Measurements from ENCODE around the gene EPHA10. TPM values are rescaled to one million over a fixed set of nuclear protein-coding genes. Genes with fewer than 3 reads are reported as not detected.

The EPHA10 gene
- total and polyA plus RNA-seq, 2 donors = 0.14 to 0.32 TPM

GRCh38 chr1:37719572-37720195, 45.2 kb downstream of the EPHA10 start:
- Histone ChIP-seq H3K4me3 (ENCODE audit: low read length in 2 of 2) (no peak overlapping the region), H3K4me1 (ENCODE audit: control insufficient read depth in 2 of 2, insufficient read depth in 2 of 2, low read length in 2 of 2) (no peaks in the 10 kb centered on the region), H3K27me3 (ENCODE audit: control insufficient read depth in 2 of 2, insufficient read depth in 1 of 2, low read length in 1 of 2) (peaks cover 0 to 2% of the 10 kb centered on the region in 2 donors), H3K36me3 (ENCODE audit: control insufficient read depth in 2 of 2, insufficient read depth in 2 of 2, low read length in 1 of 2) (no peaks in the 10 kb centered on the region), H3K27ac (ENCODE audit: low read depth in 1 of 2, low read length in 1 of 2) (no peak overlapping the region), H3K9me3 (ENCODE audit: control insufficient read depth in 2 of 2, insufficient read depth in 1 of 2, low read length in 1 of 2) (no peaks in the 10 kb centered on the region)
- DNase-seq (ENCODE audit: low read depth in 6 of 9, low spot score in 9 of 9) = no peak
- 96% methylated on average over 13 of the region's 13 CpGs for WGBS

- no peak for DNase-seq (ENCODE audit: low read depth in 6 of 9, low spot score in 9 of 9)
- Histone ChIP-seq H3K9me3 (ENCODE audit: control insufficient read depth in 2 of 2, insufficient read depth in 1 of 2, low read length in 1 of 2) (no peaks in the 10 kb centered on the region), H3K27ac (ENCODE audit: low read depth in 1 of 2, low read length in 1 of 2) (no peak overlapping the region), H3K36me3 (ENCODE audit: control insufficient read depth in 2 of 2, insufficient read depth in 2 of 2, low read length in 1 of 2) (no peaks in the 10 kb centered on the region), H3K4me3 (ENCODE audit: low read length in 2 of 2) (no peak overlapping the region), H3K27me3 (ENCODE audit: control insufficient read depth in 2 of 2, insufficient read depth in 1 of 2, low read length in 1 of 2) (peaks cover 0 to 2% of the 10 kb centered on the region in 2 donors), H3K4me1 (ENCODE audit: control insufficient read depth in 2 of 2, insufficient read depth in 2 of 2, low read length in 2 of 2) (no peaks in the 10 kb centered on the region)
- WGBS = 95% methylated on average over 15 of the region's 15 CpGs
Measured at GRCh38 chr1:37718901-37719571, 45.9 kb downstream of the EPHA10 start.

- no peak for DNase-seq (ENCODE audit: low read depth in 6 of 9, low spot score in 9 of 9)
Measured at GRCh38 chr1:37718181-37718900, 46.6 kb downstream of the EPHA10 start.

GRCh38 chr1:37717631-37718030, 47.3 kb downstream of the EPHA10 start:
- Histone ChIP-seq H3K36me3 (ENCODE audit: control insufficient read depth in 2 of 2, insufficient read depth in 2 of 2, low read length in 1 of 2) (no peaks in the 10 kb centered on the region), H3K27me3 (ENCODE audit: control insufficient read depth in 2 of 2, insufficient read depth in 1 of 2, low read length in 1 of 2) (peaks cover 0 to 2% of the 10 kb centered on the region in 2 donors), H3K9me3 (ENCODE audit: control insufficient read depth in 2 of 2, insufficient read depth in 1 of 2, low read length in 1 of 2) (no peaks in the 10 kb centered on the region), H3K4me3 (ENCODE audit: low read length in 2 of 2) (no peak overlapping the region), H3K4me1 (ENCODE audit: control insufficient read depth in 2 of 2, insufficient read depth in 2 of 2, low read length in 2 of 2) (no peaks in the 10 kb centered on the region), H3K27ac (ENCODE audit: low read depth in 1 of 2, low read length in 1 of 2) (no peak overlapping the region)
- 88% methylated on average over 6 of the region's 6 CpGs for WGBS
- no peak for DNase-seq (ENCODE audit: low read depth in 6 of 9, low spot score in 9 of 9)

More at GRCh38 chr1:37718181-37718900, 46.6 kb downstream of the EPHA10 start:
- Histone ChIP-seq H3K4me1 (ENCODE audit: control insufficient read depth in 2 of 2, insufficient read depth in 2 of 2, low read length in 2 of 2) (no peaks in the 10 kb centered on the region), H3K36me3 (ENCODE audit: control insufficient read depth in 2 of 2, insufficient read depth in 2 of 2, low read length in 1 of 2) (no peaks in the 10 kb centered on the region), H3K27me3 (ENCODE audit: control insufficient read depth in 2 of 2, insufficient read depth in 1 of 2, low read length in 1 of 2) (peaks cover 0 to 2% of the 10 kb centered on the region in 2 donors), H3K9me3 (ENCODE audit: control insufficient read depth in 2 of 2, insufficient read depth in 1 of 2, low read length in 1 of 2) (no peaks in the 10 kb centered on the region), H3K4me3 (ENCODE audit: low read length in 2 of 2) (no peak overlapping the region), H3K27ac (ENCODE audit: low read depth in 1 of 2, low read length in 1 of 2) (no peak overlapping the region)
- WGBS = 95% methylated on average over 26 of the region's 26 CpGs

GRCh38 chr1:37716321-37716720, 48.6 kb downstream of the EPHA10 start:
- H3K4me3 ChIP-seq (ENCODE audit: low read length in 2 of 2) = no peak overlapping the region
- no peak overlapping the region for H3K27ac ChIP-seq (ENCODE audit: low read depth in 1 of 2, low read length in 1 of 2)
- H3K36me3 ChIP-seq (ENCODE audit: control insufficient read depth in 2 of 2, insufficient read depth in 2 of 2, low read length in 1 of 2) = no peaks in the 10 kb centered on the region
- WGBS = 94% methylated on average over 4 of the region's 4 CpGs
- H3K4me1 ChIP-seq (ENCODE audit: control insufficient read depth in 2 of 2, insufficient read depth in 2 of 2, low read length in 2 of 2) = no peaks in the 10 kb centered on the region
- H3K9me3 ChIP-seq (ENCODE audit: control insufficient read depth in 2 of 2, insufficient read depth in 1 of 2, low read length in 1 of 2) = no peaks in the 10 kb centered on the region
- no peaks in the 10 kb centered on the region for H3K27me3 ChIP-seq (ENCODE audit: control insufficient read depth in 2 of 2, insufficient read depth in 1 of 2, low read length in 1 of 2)
- DNase-seq (ENCODE audit: low read depth in 6 of 9, low spot score in 9 of 9) = no peak

- Histone ChIP-seq H3K36me3 (ENCODE audit: control insufficient read depth in 2 of 2, insufficient read depth in 2 of 2, low read length in 1 of 2) (peaks cover 9 to 10% of the 10 kb centered on the region in 2 donors), H3K4me3 (ENCODE audit: low read length in 2 of 2) (no peak overlapping the region), H3K4me1 (ENCODE audit: control insufficient read depth in 2 of 2, insufficient read depth in 2 of 2, low read length in 2 of 2) (no peaks in the 10 kb centered on the region), H3K27me3 (ENCODE audit: control insufficient read depth in 2 of 2, insufficient read depth in 1 of 2, low read length in 1 of 2) (no peaks in the 10 kb centered on the region), H3K27ac (ENCODE audit: low read depth in 1 of 2, low read length in 1 of 2) (no peak overlapping the region), H3K9me3 (ENCODE audit: control insufficient read depth in 2 of 2, insufficient read depth in 1 of 2, low read length in 1 of 2) (no peaks in the 10 kb centered on the region)
- WGBS = 93% methylated on average over 4 of the region's 4 CpGs
- no peak for DNase-seq (ENCODE audit: low read depth in 6 of 9, low spot score in 9 of 9)
Measured at GRCh38 chr1:37714689-37715088, 50.2 kb downstream of the EPHA10 start.

- DNase-seq (ENCODE audit: low read depth in 6 of 9, low spot score in 9 of 9) = no peak
- Histone ChIP-seq H3K9me3 (ENCODE audit: control insufficient read depth in 2 of 2, insufficient read depth in 1 of 2, low read length in 1 of 2) (no peaks in the 10 kb centered on the region), H3K27me3 (ENCODE audit: control insufficient read depth in 2 of 2, insufficient read depth in 1 of 2, low read length in 1 of 2) (no peaks in the 10 kb centered on the region), H3K4me1 (ENCODE audit: control insufficient read depth in 2 of 2, insufficient read depth in 2 of 2, low read length in 2 of 2) (no peaks in the 10 kb centered on the region), H3K27ac (ENCODE audit: low read depth in 1 of 2, low read length in 1 of 2) (no peak overlapping the region), H3K4me3 (ENCODE audit: low read length in 2 of 2) (no peak overlapping the region), H3K36me3 (ENCODE audit: control insufficient read depth in 2 of 2, insufficient read depth in 2 of 2, low read length in 1 of 2) (peaks cover 14% of the 10 kb centered on the region in 2 donors)
- WGBS = 93% methylated on average over 8 of the region's 8 CpGs
Measured at GRCh38 chr1:37714226-37714625, 50.7 kb downstream of the EPHA10 start.

- DNase-seq (ENCODE audit: low read depth in 6 of 9, low spot score in 9 of 9) = no peak
- Histone ChIP-seq H3K27me3 (ENCODE audit: control insufficient read depth in 2 of 2, insufficient read depth in 1 of 2, low read length in 1 of 2) (no peaks in the 10 kb centered on the region), H3K27ac (ENCODE audit: low read depth in 1 of 2, low read length in 1 of 2) (no peak overlapping the region), H3K36me3 (ENCODE audit: control insufficient read depth in 2 of 2, insufficient read depth in 2 of 2, low read length in 1 of 2) (peaks cover 61 to 65% of the 10 kb centered on the region in 2 donors), H3K4me3 (ENCODE audit: low read length in 2 of 2) (no peak overlapping the region), H3K4me1 (ENCODE audit: control insufficient read depth in 2 of 2, insufficient read depth in 2 of 2, low read length in 2 of 2) (no peaks in the 10 kb centered on the region), H3K9me3 (ENCODE audit: control insufficient read depth in 2 of 2, insufficient read depth in 1 of 2, low read length in 1 of 2) (no peaks in the 10 kb centered on the region)
- over 99% methylated on average over 4 of the region's 4 CpGs for WGBS
Measured at GRCh38 chr1:37708471-37708870, 56.4 kb downstream of the EPHA10 start.

GRCh38 chr1:37705399-37705798, 59.5 kb downstream of the EPHA10 start:
- WGBS = 97% methylated on average over 8 of the region's 8 CpGs
- H3K36me3 ChIP-seq (ENCODE audit: control insufficient read depth in 2 of 2, insufficient read depth in 2 of 2, low read length in 1 of 2) = peaks cover 83 to 92% of the 10 kb centered on the region in 2 donors
- H3K4me3 ChIP-seq (ENCODE audit: low read length in 2 of 2) = no peak overlapping the region
- DNase-seq (ENCODE audit: low read depth in 6 of 9, low spot score in 9 of 9) = no peak
- no peaks in the 10 kb centered on the region for H3K4me1 ChIP-seq (ENCODE audit: control insufficient read depth in 2 of 2, insufficient read depth in 2 of 2, low read length in 2 of 2)
- H3K9me3 ChIP-seq (ENCODE audit: control insufficient read depth in 2 of 2, insufficient read depth in 1 of 2, low read length in 1 of 2) = no peaks in the 10 kb centered on the region
- no peak overlapping the region for H3K27ac ChIP-seq (ENCODE audit: low read depth in 1 of 2, low read length in 1 of 2)
- H3K27me3 ChIP-seq (ENCODE audit: control insufficient read depth in 2 of 2, insufficient read depth in 1 of 2, low read length in 1 of 2) = no peaks in the 10 kb centered on the region

Data from thymus (tissue), 11 donors.